SW 1271 (cell line): ENCODE results near the gene VEZF1.

Experiments used
- DNase-seq, 2 experiments: peaks; one replicate each; lab custom pipeline; 2025; lab: John Stamatoyannopoulos, UW

Gene VEZF1

DNA sequence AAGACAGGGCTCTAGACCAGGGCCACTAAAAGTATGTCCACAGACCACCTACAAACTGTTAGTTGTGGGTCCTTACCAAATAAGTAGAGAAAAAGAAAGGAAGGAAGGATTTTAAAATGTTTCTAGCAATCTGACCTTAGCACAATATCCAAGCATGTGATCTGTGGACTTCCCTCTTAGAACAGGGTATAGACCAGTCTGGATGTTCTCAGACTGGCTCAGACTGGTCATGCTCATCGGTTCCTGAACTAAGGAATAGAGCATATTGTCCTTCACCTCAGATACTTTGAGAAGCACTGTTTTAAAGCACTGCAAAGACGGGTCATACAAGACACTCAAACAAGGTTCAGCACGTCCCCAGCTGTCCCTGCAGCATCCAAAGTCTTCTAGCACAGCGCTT, 58.7 kb downstream of the VEZF1 start:
- no peak for DNase-seq

DNA sequence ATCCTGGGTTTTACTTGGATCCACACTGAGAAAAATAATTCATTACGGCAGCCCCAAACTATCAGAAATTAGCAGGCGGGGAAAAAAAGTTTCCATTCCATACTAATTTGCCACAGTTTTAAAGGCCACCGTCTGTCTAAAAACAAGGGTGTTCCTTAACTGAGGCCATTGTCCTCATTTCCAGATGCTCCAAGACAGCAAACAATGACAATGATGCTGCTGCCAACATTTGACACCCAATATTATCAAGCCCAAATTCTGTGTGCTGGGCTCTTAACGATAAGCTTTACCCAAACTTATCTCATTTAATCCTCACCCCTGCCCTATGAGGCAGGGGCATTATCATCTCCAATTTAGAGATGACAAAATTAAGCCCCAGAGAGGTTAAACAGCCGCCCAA, 59.1 kb downstream of the VEZF1 start:
- DNase-seq: no peak

DNA sequence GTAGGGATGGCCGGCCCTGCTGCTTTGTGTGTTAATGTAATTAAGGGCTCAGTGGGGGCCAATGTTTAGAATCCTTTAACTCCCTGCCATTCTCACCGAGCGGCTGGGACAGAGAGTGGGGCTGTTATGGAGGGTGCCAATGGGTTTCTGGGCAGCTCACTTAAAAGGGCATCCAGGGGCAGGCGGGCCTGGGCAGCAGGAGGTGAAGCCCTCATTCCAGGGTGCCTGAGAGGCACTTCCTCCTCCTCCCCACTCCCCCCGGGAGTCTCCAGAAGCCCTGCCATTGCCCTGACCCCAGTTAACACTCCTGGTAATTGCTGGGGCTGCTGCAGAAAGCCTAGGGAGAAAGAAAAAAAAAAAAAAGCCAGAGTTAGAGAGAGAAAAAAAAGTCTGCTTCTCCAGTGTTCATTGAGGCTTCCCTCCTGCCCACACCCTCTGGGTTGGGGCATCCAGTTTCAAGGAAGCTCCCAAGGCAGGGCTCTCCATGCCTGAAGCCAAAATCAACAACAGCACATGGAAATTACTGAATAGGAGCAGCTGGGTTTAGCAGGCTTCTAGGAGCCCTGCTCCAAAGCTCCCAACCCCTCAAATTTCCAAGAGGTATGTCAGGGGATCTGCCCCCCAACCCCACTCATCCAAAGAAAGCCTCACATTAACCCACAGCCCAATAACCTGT, 60.9 kb downstream of the VEZF1 start:
- DNase-seq: no peak

DNA sequence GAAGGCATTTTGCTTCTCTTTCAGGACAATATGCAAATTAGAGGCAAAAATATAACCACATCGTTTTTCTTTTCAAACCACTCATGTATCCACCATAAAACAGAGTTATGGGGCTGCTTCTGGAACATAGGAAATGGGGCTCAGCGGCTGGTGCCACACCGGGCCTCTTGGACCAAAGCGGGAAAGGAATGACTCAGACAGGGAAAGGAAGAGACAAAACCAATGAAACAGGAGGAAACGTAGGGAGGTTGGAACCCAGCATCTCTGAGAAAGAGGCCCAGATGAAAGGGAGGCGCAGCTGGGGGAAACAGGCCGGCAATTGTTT, 61.4 kb downstream of the VEZF1 start:
- DNase-seq: no peak

DNA sequence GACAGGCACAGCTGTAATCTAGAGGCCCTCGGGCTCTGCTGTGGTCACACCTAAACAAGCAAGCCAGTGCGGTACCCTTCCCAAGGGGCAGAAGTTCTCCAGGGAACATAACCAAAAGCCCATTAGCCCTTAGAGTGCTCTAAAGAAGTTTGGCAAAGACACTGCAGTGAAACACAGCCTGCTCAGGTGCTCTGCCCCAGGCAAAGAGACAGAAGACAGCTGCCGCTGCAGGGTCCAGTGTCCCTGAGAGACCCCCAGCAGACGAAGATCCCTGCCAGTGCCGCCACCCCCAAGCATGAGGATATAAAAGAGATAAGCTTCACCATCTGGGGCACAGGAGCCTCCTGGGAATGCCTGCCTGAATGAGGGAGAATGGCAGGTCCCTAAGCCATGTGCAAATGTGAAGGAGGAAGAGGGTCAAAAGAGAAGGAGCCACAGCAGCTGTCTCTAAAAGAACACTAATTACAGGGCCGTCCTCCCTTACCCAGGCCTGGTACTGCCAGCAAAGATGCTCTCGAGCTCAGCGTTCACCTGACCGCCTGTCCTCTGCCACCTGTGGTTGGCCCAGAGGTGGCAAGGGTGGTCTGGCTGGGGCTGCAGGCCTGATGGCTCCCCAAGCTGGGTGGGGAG, 62.6 kb downstream of the VEZF1 start:
- DNase-seq: no peak

DNA sequence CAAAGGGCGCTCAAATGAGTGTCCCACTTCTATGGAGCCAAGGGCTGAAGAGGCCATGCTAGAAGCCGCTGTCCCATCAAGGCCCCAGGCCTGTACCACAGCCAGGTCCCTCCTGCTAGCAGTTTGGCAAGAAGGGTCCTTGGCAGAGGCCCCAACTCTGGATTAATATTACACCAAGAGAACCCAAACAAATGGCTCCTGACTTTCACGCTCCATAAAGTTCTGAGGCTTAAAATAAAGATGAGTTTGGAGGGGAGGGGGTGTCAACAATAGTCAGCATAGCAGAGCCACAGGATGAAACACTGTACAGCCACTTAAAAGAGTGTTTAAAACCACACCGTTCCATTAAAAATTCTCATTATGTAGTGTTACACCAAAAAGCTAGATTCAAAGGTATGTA, 63.4 kb downstream of the VEZF1 start:
- DNase-seq: no peak
